Neural cell (in vitro differentiated cells): ENCODE measurements around the gene PRR5. TPM values are rescaled to one million over a fixed set of nuclear protein-coding genes. Genes with fewer than 3 reads are reported as not detected.
A peak's percentile ranks its signal among the peaks of the same experiment; 100 is the strongest.

ENCODE experiments used
- H2AFZ ChIP-seq: fragments of 200-600, 300-800 bp; sonication (generic), shearing (Covaris generic); 2 replicates; pipeline ENCODE4 v1.6.0; 2014; ENCODE audit warnings: low read depth, mild to moderate bottlenecking, antibody characterized with exemption, low read length, moderate library complexity
- H3F3A ChIP-seq: fragments of 200-600 bp; shearing (Covaris generic); 2 replicates; pipeline ENCODE4 v1.6.1; 2016; ENCODE audit warnings: mild to moderate bottlenecking, moderate library complexity, mixed read lengths, antibody characterized with exemption, low read length; ENCODE audit not compliant: insufficient read depth, poor library complexity, severe bottlenecking
- H3K27ac ChIP-seq: fragments of 200-600, 300-800 bp; sonication (generic), shearing (Covaris generic); 2 replicates; pipeline ENCODE4 v1.5.1; 2014; ENCODE audit warnings: mild to moderate bottlenecking, low read length, moderate library complexity
- H3K27me3 ChIP-seq: fragments of 300-800, 200-600 bp; sonication (generic), shearing (Covaris generic); 2 replicates; pipeline ENCODE4 v1.6.0; 2014; ENCODE audit warnings: mild to moderate bottlenecking, low read depth, low read length, moderate library complexity; ENCODE audit not compliant: insufficient read depth
- H3K36me3 ChIP-seq: fragments of 300-800, 200-600 bp; sonication (generic), shearing (Covaris generic); 2 replicates; pipeline ENCODE4 v1.5.1; 2014; ENCODE audit warnings: mild to moderate bottlenecking, antibody characterized with exemption, low read length, moderate library complexity; ENCODE audit not compliant: insufficient read depth
- H3K4me2 ChIP-seq: fragments of 300-800, 200-600 bp; sonication (generic), shearing (Covaris generic); 2 replicates; pipeline ENCODE4 v1.6.0; 2014; ENCODE audit warnings: mild to moderate bottlenecking, low read length
- H3K4me3 ChIP-seq: fragments of 300-800, 200-600 bp; sonication (generic), shearing (Covaris generic); 2 replicates; pipeline ENCODE4 v1.5.1; 2014; ENCODE audit warnings: mild to moderate bottlenecking, low read length, moderate library complexity
- H3K79me2 ChIP-seq: fragments of 200-600 bp; shearing (Covaris generic); replicated peaks from 2 replicates; pipeline ENCODE4 v1.6.0; 2014; ENCODE audit warnings: mild to moderate bottlenecking, low read length, moderate library complexity; ENCODE audit not compliant: insufficient read depth
- H3K9ac ChIP-seq: fragments of 300-800, 200-600 bp; sonication (generic), shearing (Covaris generic); 2 replicates; pipeline ENCODE4 v1.6.1; 2016; ENCODE audit warnings: mild to moderate bottlenecking, low read length, mixed read lengths
- H3K9me2 ChIP-seq: fragments of 200-600 bp; shearing (Covaris generic); 2 replicates; pipeline ENCODE4 v1.6.1; 2016; ENCODE audit warnings: mild to moderate bottlenecking, low read length, mixed read lengths; ENCODE audit not compliant: insufficient read depth
- H3K9me3 ChIP-seq: fragments of 200-600, 300-800 bp; sonication (generic), shearing (Covaris generic); 2 replicates; pipeline ENCODE4 v1.6.1; 2016; ENCODE audit warnings: mild to moderate bottlenecking, mixed run types, low read length, moderate library complexity, mixed read lengths
- H4K20me1 ChIP-seq: fragments of 200-600 bp; shearing (Covaris generic); 2 replicates; pipeline ENCODE4 v1.6.1; 2016; ENCODE audit warnings: mild to moderate bottlenecking, mixed run types; ENCODE audit not compliant: insufficient read depth
- EP300 ChIP-seq: fragments of 450-650 bp; conservative IDR thresholded peaks from 2 replicates; pipeline ENCODE4 v1.6.1; 2014; ENCODE audit warnings: antibody characterized with exemption, mild to moderate bottlenecking, moderate library complexity; ENCODE audit not compliant: poor library complexity, severe bottlenecking
- EZH2 ChIP-seq: fragments of 200-600, 300-800 bp; shearing (Covaris generic), sonication (generic); IDR thresholded peaks from 2 replicates; pipeline ENCODE4 v1.6.1; 2014; ENCODE audit warnings: antibody characterized with exemption, low read length, borderline replicate concordance, mild to moderate bottlenecking; ENCODE audit not compliant: insufficient read depth, poor library complexity, severe bottlenecking
- MXI1 ChIP-seq: fragments of 450-650 bp; conservative IDR thresholded peaks from 2 replicates; pipeline ENCODE4 v1.6.1; 2014; ENCODE audit warnings: antibody characterized with exemption, mild to moderate bottlenecking; ENCODE audit not compliant: poor library complexity, severe bottlenecking
- POLR2AphosphoS5 ChIP-seq: IDR thresholded peaks from 2 replicates; pipeline ENCODE4 v1.6.1; 2012
- RAD21 ChIP-seq: fragments of 450-650 bp; conservative IDR thresholded peaks from 2 replicates; pipeline ENCODE4 v1.6.1; 2014; ENCODE audit warnings: antibody characterized with exemption, mild to moderate bottlenecking, moderate library complexity
- SMC3 ChIP-seq: fragments of 450-650 bp; conservative IDR thresholded peaks from 2 replicates; pipeline ENCODE4 v1.6.1; 2014; ENCODE audit warnings: antibody characterized with exemption, mild to moderate bottlenecking, moderate library complexity; ENCODE audit not compliant: poor library complexity
- TAF1 ChIP-seq: IDR thresholded peaks from 2 replicates; pipeline ENCODE4 v1.6.1; 2012; ENCODE audit warnings: low read depth
- polyA plus RNA-seq: library from polyadenylated mRNA; depleted of rRNA; stranded (reverse); fragments of >200 nt; gene quantifications from 2 replicates; pipeline ENCODE4 v1.2.3, GENCODE V29; 2014
- TF ChIP-seq, protein P1 (sequence below): IDR thresholded peaks from 2 replicates; pipeline ENCODE4 v1.6.1; 2012; ENCODE audit warnings: borderline replicate concordance
- TF ChIP-seq, protein P2 (sequence below): fragments of 450-650 bp; IDR thresholded peaks from 2 replicates; pipeline ENCODE4 v1.5.1; 2014; ENCODE audit warnings: antibody characterized with exemption, mild to moderate bottlenecking, moderate library complexity; ENCODE audit not compliant: poor library complexity, severe bottlenecking

The PRR5 gene
- polyA plus RNA-seq, 1 donor from 2014 or later, result 16.2 TPM

GRCh38 chr22:44683881-44684280 lies 18.1 kb upstream of the PRR5 start:
- no peak overlapping the region for H3K4me3 ChIP-seq
- H3F3A ChIP-seq, result no peaks in the 10 kb centered on the region
- no peaks in the 10 kb centered on the region for H3K27me3 ChIP-seq
- H3K27ac ChIP-seq, result no peak overlapping the region
- H3K79me2 ChIP-seq, result no peaks in the 10 kb centered on the region
- H3K9me3 ChIP-seq, result no peaks in the 10 kb centered on the region
- H3K9ac ChIP-seq, result no peak overlapping the region
- no peaks in the 10 kb centered on the region for H3K36me3 ChIP-seq
- no peaks in the 10 kb centered on the region for H3K9me2 ChIP-seq
- H2AFZ ChIP-seq, result no peak overlapping the region
- no peaks in the 10 kb centered on the region for H4K20me1 ChIP-seq
- H3K4me2 ChIP-seq, result no peak overlapping the region
- TF ChIP-seq EP300, result no peak
- no peak for TF ChIP-seq POLR2AphosphoS5
- TF ChIP-seq, protein P1, sequence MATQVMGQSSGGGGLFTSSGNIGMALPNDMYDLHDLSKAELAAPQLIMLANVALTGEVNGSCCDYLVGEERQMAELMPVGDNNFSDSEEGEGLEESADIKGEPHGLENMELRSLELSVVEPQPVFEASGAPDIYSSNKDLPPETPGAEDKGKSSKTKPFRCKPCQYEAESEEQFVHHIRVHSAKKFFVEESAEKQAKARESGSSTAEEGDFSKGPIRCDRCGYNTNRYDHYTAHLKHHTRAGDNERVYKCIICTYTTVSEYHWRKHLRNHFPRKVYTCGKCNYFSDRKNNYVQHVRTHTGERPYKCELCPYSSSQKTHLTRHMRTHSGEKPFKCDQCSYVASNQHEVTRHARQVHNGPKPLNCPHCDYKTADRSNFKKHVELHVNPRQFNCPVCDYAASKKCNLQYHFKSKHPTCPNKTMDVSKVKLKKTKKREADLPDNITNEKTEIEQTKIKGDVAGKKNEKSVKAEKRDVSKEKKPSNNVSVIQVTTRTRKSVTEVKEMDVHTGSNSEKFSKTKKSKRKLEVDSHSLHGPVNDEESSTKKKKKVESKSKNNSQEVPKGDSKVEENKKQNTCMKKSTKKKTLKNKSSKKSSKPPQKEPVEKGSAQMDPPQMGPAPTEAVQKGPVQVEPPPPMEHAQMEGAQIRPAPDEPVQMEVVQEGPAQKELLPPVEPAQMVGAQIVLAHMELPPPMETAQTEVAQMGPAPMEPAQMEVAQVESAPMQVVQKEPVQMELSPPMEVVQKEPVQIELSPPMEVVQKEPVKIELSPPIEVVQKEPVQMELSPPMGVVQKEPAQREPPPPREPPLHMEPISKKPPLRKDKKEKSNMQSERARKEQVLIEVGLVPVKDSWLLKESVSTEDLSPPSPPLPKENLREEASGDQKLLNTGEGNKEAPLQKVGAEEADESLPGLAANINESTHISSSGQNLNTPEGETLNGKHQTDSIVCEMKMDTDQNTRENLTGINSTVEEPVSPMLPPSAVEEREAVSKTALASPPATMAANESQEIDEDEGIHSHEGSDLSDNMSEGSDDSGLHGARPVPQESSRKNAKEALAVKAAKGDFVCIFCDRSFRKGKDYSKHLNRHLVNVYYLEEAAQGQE, result no peak
- TF ChIP-seq RAD21, result no peak
- TF ChIP-seq MXI1, result no peak
- TF ChIP-seq, protein P2, sequence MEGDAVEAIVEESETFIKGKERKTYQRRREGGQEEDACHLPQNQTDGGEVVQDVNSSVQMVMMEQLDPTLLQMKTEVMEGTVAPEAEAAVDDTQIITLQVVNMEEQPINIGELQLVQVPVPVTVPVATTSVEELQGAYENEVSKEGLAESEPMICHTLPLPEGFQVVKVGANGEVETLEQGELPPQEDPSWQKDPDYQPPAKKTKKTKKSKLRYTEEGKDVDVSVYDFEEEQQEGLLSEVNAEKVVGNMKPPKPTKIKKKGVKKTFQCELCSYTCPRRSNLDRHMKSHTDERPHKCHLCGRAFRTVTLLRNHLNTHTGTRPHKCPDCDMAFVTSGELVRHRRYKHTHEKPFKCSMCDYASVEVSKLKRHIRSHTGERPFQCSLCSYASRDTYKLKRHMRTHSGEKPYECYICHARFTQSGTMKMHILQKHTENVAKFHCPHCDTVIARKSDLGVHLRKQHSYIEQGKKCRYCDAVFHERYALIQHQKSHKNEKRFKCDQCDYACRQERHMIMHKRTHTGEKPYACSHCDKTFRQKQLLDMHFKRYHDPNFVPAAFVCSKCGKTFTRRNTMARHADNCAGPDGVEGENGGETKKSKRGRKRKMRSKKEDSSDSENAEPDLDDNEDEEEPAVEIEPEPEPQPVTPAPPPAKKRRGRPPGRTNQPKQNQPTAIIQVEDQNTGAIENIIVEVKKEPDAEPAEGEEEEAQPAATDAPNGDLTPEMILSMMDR, result no peak
- TF ChIP-seq EZH2, result no peak
- TF ChIP-seq TAF1, result no peak
- TF ChIP-seq SMC3, result no peak

GRCh38 chr22:44684506-44685383 lies 17.3 kb upstream of the PRR5 start:
- Histone ChIP-seq H4K20me1 (no peaks in the 10 kb centered on the region), H3K4me2 (no peak overlapping the region), H3K9me3 (no peaks in the 10 kb centered on the region), H3K4me3 (no peak overlapping the region), H3K79me2 (no peaks in the 10 kb centered on the region), H3K9ac (no peak overlapping the region), H3K36me3 (no peaks in the 10 kb centered on the region), H3K27me3 (no peaks in the 10 kb centered on the region), H2AFZ (no peak overlapping the region), H3K9me2 (no peaks in the 10 kb centered on the region), H3K27ac (no peak overlapping the region), H3F3A (no peaks in the 10 kb centered on the region)
- peak; percentile 26 for TF ChIP-seq RAD21
- TF ChIP-seq, protein P1, result no peak
- peak; percentile 29 for TF ChIP-seq SMC3
- TF ChIP-seq, protein P2, result peak; percentile 57
